ENCODE measurements around the gene CCIN.

- no peak for TF ChIP-seq EZH2phosphoT487 (IDR thresholded peaks at IDR 0.05; ENCODE audit: insufficient read depth, low read depth)
- TF ChIP-seq EZH2 (IDR thresholded peaks at IDR 0.05; ENCODE audit: insufficient read depth, poor library complexity, severe bottlenecking) = no peak
These were observed 42.3 kb downstream of the CCIN start for GRCh38 chr9:36211510-36211909.

All from GM23248 (cell line).